Right lobe of liver (tissue), 6 donors: ENCODE data around the gene AR. TPM values are rescaled to one million over a fixed set of nuclear protein-coding genes. Genes with fewer than 3 reads are reported as not detected.

Experiments
- ATAC-seq, 4 donors: fragments of 200-7000 bp; cut with Tn5 transposase; one replicate each; pipeline ENCODE4 v1.9.1; 2020; ENCODE audit warnings: mild to moderate bottlenecking in 4 of 4, moderate library complexity in 4 of 4
- DNase-seq, 3 donors: peaks; one replicate each; pipeline ENCODE4 v3.0.0-alpha.2; 2020
- H3K27ac ChIP-seq, 3 donors: fragments of 200-600 bp; one replicate each; pipeline ENCODE4 v1.8.0; 2022
- H3K27me3 ChIP-seq, 2 donors: fragments of 200-600 bp; one replicate each; pipeline ENCODE4 v1.8.0; 2022
- H3K36me3 ChIP-seq, 4 donors: fragments of 200-600 bp; sonication (generic) in 1 of 4; one replicate each; pipeline versions ENCODE4 v1.5.1 to v1.8.0; 2017 to 2022; ENCODE audit warnings: control low read depth in 1 of 4
- H3K4me1 ChIP-seq, 4 donors: fragments of 200-600 bp; sonication (generic) in 1 of 4; one replicate each; pipeline versions ENCODE4 v1.5.1 to v1.8.0; 2017 to 2022; ENCODE audit warnings: control low read depth in 1 of 4
- H3K4me3 ChIP-seq, 3 donors: fragments of 200-600 bp; one replicate each; pipeline ENCODE4 v1.8.0; 2022
- H3K9me3 ChIP-seq, 4 donors: fragments of 200-600 bp; sonication (generic) in 1 of 4; one replicate each; pipeline versions ENCODE4 v1.5.1 to v1.8.0; 2017 to 2022; ENCODE audit warnings: control low read depth in 1 of 4
- CTCF ChIP-seq, 4 donors: fragments of 200-600 bp in 3 of 4; fragments of 450-650 bp in 1 of 4; IDR thresholded peaks; one replicate each; pipeline versions ENCODE4 v1.5.1 to v1.8.0; 2016 to 2022; ENCODE audit warnings: antibody characterized with exemption in 4 of 4, mild to moderate bottlenecking in 2 of 4
- POLR2A ChIP-seq: fragments of 450-650 bp; IDR thresholded peaks from one replicate; pipeline ENCODE4 v1.6.1; 2017; ENCODE audit warnings: antibody characterized with exemption, mild to moderate bottlenecking
- WGBS: methylation state at CpG from one replicate; pipeline ENCODE4 v1.1.6; 2018; ENCODE audit warnings: low coverage, low lambda C conversion rate; ENCODE audit not compliant: insufficient coverage; ENCODE audit errors: missing lambda C conversion rate; 5-methylcytosine and 5-hydroxymethylcytosine counted together
- intact Hi-C, 2 donors: fragments of 100-400 bp; cut with DNase I; formaldehyde crosslinking; loops; one replicate each; pipeline versions ENCODE4 v1.11.2 to v1.14.1; 2022
- total RNA-seq, 6 experiments: library from RNA; depleted of rRNA in 2 of 6; stranded (reverse); fragments of >200 nt in 2 of 6; fragmentation: NEBNext Ultra II Directional in 3 of 6; extraction: Animal tissue kit (Norgen Biotek cat#: 25700) in 3 of 6; gene quantifications; one replicate each; pipeline versions ENCODE4 v1.1.0 to v1.2.4, GENCODE V29; 2016 to 2023
- donor health status: DM: no; HTN: yes; CAD: no.
- donor health status: DM: no; HTN: no; CAD: no.
- donor health status: DM: no; HTN: no; CAD: no.
- donor health status: DM: no; HTN: yes; CAD: no.
- donor health status: DM: no; HTN: yes; CAD: no.

AR gene
- total RNA-seq, 6 experiments from 2014 or later, result 18.5 to 77.5 (median 47.3) TPM

- intact Hi-C loops, result no loop called here
- TF ChIP-seq POLR2A (no peak), CTCF (IDR thresholded peaks at IDR 0.05) (no peak)
- no CpG with 5 or more reads among the region's 1 CpG for WGBS
Measured at GRCh38 chrX:67759018-67759417, 215.2 kb downstream of the AR start.

GRCh38 chrX:67777148-67777547 lies 233.3 kb downstream of the AR start:
- DNase-seq (no peak), ATAC-seq (no peak)
- Histone ChIP-seq H3K36me3 (no peaks in the 10 kb centered on the region), H3K4me3 (no peak overlapping the region), H3K27me3 (no peaks in the 10 kb centered on the region), H3K4me1 (no peaks in the 10 kb centered on the region), H3K9me3 (no peaks in the 10 kb centered on the region), H3K27ac (no peak overlapping the region)
- intact Hi-C loops, result no loop called here
- no peak for TF ChIP-seq POLR2A
- no peak for TF ChIP-seq CTCF (IDR thresholded peaks at IDR 0.05)

More at GRCh38 chrX:67759018-67759417, 215.2 kb downstream of the AR start:
- no peak for ATAC-seq
- H3K27ac ChIP-seq, result no peak overlapping the region
- no peak for DNase-seq
- H3K4me3 ChIP-seq, result no peak overlapping the region
- H3K4me1 ChIP-seq, result no peaks in the 10 kb centered on the region
- H3K9me3 ChIP-seq, result no peaks in the 10 kb centered on the region
- H3K36me3 ChIP-seq, result no peaks in the 10 kb centered on the region
- H3K27me3 ChIP-seq, result no peaks in the 10 kb centered on the region

- TF ChIP-seq CTCF (IDR thresholded peaks at IDR 0.05), result no peak
- TF ChIP-seq POLR2A, result no peak
- 62% methylated on average over 3 of the region's 3 CpGs for WGBS
- Histone ChIP-seq H3K27ac (no peak overlapping the region), H3K36me3 (no peaks in the 10 kb centered on the region), H3K4me1 (no peaks in the 10 kb centered on the region), H3K4me3 (no peak overlapping the region), H3K9me3 (no peaks in the 10 kb centered on the region), H3K27me3 (no peaks in the 10 kb centered on the region)
- DNase-seq (no peak), ATAC-seq (no peak)
- intact Hi-C loops, result no loop called here
Measured at GRCh38 chrX:67779099-67779498, 235.3 kb downstream of the AR start.
